K562 (cell line): Measurements from ENCODE around the gene SPATS2.

ENCODE experiments used
- BRCA1 ChIP-seq, 2 experiments: fragments of 450-650 bp in 1 of 2; sonication (generic) in 1 of 2; formaldehyde crosslinking in 1 of 2; IDR thresholded peaks; 2 replicates each; pipeline versions ENCODE4 v1.5.0 to v1.6.1; 2017 to 2020; ENCODE audit warnings: mild to moderate bottlenecking in 1 of 2, missing genetic modification reagents in 1 of 2
- CEBPB ChIP-seq: fragments of 450-650 bp; IDR thresholded peaks from 2 replicates; pipeline ENCODE4 v1.6.1; 2016; ENCODE audit warnings: missing genetic modification characterization, missing compliant biosample characterization
- CREM ChIP-seq: IDR thresholded peaks from 2 replicates; pipeline ENCODE4 v1.6.1; 2014; ENCODE audit warnings: antibody characterized with exemption, low read depth
- CTCF ChIP-seq, 3 experiments: IDR thresholded peaks in 2 of 3; conservative IDR thresholded peaks in 1 of 3; 2 replicates each; pipeline ENCODE4 v1.5.1; 2011 to 2012; ENCODE audit warnings: low read length in 3 of 3, mild to moderate bottlenecking in 3 of 3, control low read depth in 2 of 3, improper control_type of control experiment in 1 of 3, inconsistent platforms in 1 of 3, low read depth in 1 of 3, mixed read lengths in 1 of 3, moderate library complexity in 1 of 3; ENCODE audit not compliant: insufficient read depth in 2 of 3
- ELK1 ChIP-seq: sonication (generic); formaldehyde crosslinking; IDR thresholded peaks from 2 replicates; pipeline ENCODE4 v1.8.1; 2022; ENCODE audit warnings: missing genetic modification reagents
- GTF2B ChIP-seq: IDR thresholded peaks from 2 replicates; pipeline ENCODE4 v1.6.1; 2011; ENCODE audit not compliant: insufficient read length; ENCODE audit errors: extremely low read depth
- REST ChIP-seq, 2 experiments: fragments of 450-650 bp; formaldehyde crosslinking in 1 of 2; IDR thresholded peaks; 2 replicates each; pipeline versions ENCODE4 v1.4.0 to v1.6.1; 2014 to 2020; ENCODE audit warnings: mild to moderate bottlenecking in 2 of 2, borderline replicate concordance in 1 of 2, low read depth in 1 of 2
- RFX5 ChIP-seq: IDR thresholded peaks from 2 replicates; pipeline ENCODE4 v1.6.1; 2011; ENCODE audit warnings: low read depth, mild to moderate bottlenecking, improper control_type of control experiment, low read length
- ZNF224 ChIP-seq: sonication (generic); formaldehyde crosslinking; IDR thresholded peaks from 2 replicates; pipeline ENCODE4 v1.8.0; 2022; ENCODE audit warnings: mild to moderate bottlenecking, missing genetic modification reagents
- ZNF263 ChIP-seq: sonication (generic); formaldehyde crosslinking; IDR thresholded peaks from 2 replicates; pipeline ENCODE4 v1.8.0; 2022; ENCODE audit warnings: mild to moderate bottlenecking, missing genetic modification reagents, borderline replicate concordance
- TF ChIP-seq, protein P1 (sequence below): sonication (generic); formaldehyde crosslinking; IDR thresholded peaks from 2 replicates; pipeline ENCODE4 v1.8.0; 2022; ENCODE audit warnings: mild to moderate bottlenecking, low read depth, missing genetic modification reagents

- TF ChIP-seq RFX5 (no peak), CTCF (IDR thresholded peaks at IDR 0.05 in 2 of 3, conservative IDR thresholded peaks at IDR 0.05 in 1 of 3; ENCODE audit: insufficient read depth in 2 of 3, low read depth in 1 of 3, low read length in 3 of 3) (no peak), ELK1 (no peak), CREM (no peak), ZNF263 (CRISPR knock-in tag) (no peak), GTF2B (no peak), CEBPB (tag) (no peak), BRCA1 (IDR thresholded peaks at IDR 0.05) (no peak), BRCA1 (CRISPR knock-in tag; IDR thresholded peaks at IDR 0.05) (no peak), ZNF224 (CRISPR knock-in tag) (no peak), REST (IDR thresholded peaks at IDR 0.05; ENCODE audit: borderline replicate concordance) (no peak), REST (CRISPR knock-in tag; IDR thresholded peaks at IDR 0.05; ENCODE audit: low read depth) (no peak)
- TF ChIP-seq, protein P1, sequence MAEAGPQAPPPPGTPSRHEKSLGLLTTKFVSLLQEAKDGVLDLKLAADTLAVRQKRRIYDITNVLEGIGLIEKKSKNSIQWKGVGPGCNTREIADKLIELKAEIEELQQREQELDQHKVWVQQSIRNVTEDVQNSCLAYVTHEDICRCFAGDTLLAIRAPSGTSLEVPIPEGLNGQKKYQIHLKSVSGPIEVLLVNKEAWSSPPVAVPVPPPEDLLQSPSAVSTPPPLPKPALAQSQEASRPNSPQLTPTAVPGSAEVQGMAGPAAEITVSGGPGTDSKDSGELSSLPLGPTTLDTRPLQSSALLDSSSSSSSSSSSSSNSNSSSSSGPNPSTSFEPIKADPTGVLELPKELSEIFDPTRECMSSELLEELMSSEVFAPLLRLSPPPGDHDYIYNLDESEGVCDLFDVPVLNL (CRISPR knock-in tag): no peak
Measured at GRCh38 chr12:49345825-49346658, 21.2 kb upstream of the SPATS2 start.
